GOT3 (cell line): ENCODE results near the gene ZNF283.

Source experiments
- DNase-seq: peaks from one replicate; lab custom pipeline; 2025; ENCODE audit warnings: mixed read lengths; lab: John Stamatoyannopoulos, UW

ZNF283 gene

DNA sequence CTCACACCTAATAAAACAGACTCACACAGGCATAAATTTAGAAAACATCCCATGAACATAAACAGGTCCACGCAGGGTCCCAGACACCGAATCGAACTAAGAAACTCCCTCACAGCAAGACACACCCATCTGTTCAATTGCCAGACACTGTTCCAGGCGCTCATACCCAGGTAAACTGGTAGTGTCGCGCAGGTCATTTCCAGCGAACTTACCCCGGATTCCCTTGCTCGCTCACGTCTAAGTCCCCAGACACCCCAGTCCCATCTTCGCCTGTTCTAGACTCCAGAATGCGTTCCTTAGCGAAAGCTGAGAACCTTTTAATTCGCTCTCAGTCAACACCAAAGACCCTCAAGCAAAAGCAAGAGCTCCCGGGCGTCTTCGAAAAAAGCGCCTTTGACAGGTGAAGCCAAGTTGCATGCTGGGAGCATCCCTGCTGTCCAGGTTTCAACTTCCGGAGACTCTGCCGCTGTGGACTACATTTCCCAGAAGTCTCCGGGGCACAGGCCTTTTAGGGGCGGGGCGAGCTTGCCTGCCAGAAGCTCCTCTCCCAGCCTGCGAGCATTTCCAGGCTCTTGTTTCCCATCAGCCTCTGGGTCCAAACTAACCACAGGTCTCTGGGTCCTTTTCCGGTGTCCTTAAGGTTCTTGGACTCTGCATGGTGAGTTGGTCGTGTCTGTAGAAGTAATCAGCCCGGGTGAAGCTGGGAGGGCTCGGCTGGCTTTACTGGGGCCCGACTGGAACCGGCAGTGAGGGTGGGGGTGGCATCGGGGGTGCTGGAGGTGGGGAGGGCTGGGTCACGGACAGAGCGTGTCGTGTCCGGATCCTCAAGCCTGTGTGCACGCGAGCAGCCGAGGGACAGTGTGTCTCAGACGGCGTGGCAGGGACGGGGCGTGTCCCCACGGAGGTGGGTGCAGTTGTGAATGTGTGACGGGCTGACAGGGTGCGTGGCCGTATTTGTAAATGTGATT is at the start of gene ZNF283:
TSS of gene ZNF283 (plus strand) at position 535 of the 968 bp plus-strand sequence. CDS start 6,184 bp downstream, outside the sequence.
- peak; percentile 11 for DNase-seq

DNA sequence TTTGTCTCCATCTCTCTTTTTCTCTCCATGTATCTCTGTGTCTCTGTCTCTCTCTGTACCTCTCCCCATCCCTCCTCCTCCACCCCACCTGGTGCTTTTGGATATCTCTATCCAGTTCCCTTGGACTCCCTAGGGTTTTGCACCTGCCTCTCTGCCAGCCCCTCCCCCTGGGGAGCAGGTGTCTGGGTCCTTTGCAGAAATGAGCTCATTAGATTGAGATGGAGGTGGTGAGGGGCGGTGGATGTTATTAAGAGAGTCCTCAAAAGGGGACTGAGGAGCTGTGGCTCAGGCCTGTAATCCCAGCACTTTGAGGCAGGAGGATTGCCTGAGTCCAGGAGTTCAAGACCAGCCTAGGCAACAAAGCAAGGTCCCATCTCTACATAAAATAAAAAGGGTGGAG is 48.5 kb upstream of the ZNF283 start:
- no peak for DNase-seq

DNA sequence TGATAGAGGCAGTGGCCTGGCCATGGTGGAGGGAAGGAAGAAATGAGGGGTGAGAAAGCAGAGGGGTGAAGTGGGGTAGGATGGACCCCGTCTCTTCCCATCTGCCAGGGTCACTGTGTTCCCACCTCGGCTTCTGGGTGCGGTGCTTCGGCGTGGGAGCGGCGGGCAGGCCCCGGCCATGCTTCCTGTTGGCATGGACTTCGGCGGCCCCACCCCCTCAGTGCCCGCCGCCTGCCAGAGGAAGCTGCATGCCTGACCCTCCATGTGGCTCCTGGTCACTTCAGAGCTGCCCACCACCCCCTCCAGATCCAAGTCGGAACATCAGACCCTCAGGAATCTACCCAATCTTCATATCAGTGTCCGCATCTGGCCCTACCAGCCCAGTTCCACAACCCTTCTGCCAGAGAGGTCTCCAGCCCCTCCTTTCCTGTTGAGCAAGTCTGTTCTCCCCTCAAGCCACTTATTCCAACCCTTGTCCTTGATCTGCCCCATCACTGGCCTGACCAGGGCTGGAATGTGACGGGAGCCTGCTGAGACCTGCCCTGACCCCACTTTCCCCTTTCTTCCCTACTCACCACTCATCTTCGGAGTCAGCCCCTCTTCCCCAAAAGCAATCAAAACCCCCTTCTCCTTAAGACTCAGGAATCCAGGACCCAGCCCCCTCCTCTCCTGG is 47.8 kb upstream of the ZNF283 start:
- no peak for DNase-seq

DNA sequence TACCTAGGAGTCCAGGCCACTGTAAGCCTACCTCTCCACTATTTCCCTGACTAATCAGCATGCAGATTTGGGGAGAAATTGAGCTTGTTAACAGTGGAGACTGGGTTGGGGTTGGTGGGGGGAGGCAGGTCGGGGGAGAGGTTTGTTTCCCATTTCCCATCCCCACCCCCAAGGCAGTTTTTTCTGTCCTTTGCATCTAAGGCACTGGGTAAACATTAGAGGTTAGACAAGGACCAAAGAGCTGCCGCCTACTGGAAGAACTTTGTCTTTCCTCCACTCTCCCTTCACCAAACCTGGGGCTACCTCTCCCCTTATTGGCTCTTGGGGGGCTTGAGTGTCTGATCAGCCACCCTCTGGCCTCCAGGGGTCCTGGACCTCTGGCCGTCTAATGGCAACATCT is 47.3 kb upstream of the ZNF283 start:
- DNase-seq, result no peak

DNA sequence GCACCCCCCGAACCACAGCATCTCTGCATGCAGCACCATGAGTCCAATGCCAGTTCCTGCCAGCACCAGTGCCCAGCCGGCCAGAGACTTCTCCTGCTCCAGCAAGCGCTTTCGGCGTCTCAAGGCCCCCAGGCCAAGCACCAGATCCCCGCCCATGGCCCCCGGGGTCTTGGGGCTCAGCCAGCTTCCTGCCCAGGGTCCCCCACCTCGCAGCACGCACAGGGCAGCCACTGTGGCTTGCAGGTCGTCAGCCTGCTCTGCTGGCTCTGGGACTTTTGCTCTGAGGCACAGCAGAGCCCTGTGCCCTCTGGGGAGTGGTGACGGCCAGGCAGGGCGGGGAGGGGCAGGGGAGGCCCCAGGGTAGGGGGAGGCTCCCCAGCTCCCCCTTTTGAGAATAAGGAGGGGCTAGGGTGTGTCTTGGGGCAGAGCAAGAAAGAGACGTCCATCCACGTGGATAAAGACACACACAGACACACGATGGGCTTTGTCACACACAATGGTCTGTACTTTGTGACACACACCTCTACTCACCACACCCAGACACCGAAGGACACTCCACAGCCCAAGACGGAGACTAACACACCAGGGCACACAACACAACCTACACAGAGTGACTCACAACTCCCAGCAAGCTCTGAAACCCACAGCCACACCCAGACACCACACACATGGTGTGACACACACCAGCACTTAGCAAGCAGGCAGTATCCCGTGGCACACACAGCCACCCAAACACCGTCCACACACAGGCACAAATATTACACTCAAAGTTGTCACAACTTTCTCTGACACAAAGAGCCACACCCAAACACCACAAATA is 46.2 kb upstream of the ZNF283 start, which contains the start of gene KCNN4:
TSS of gene KCNN4 (minus strand) at position 268 of the 820 bp plus-strand sequence. CDS start at position 156, 112 bp downstream.
- DNase-seq, result no peak

DNA sequence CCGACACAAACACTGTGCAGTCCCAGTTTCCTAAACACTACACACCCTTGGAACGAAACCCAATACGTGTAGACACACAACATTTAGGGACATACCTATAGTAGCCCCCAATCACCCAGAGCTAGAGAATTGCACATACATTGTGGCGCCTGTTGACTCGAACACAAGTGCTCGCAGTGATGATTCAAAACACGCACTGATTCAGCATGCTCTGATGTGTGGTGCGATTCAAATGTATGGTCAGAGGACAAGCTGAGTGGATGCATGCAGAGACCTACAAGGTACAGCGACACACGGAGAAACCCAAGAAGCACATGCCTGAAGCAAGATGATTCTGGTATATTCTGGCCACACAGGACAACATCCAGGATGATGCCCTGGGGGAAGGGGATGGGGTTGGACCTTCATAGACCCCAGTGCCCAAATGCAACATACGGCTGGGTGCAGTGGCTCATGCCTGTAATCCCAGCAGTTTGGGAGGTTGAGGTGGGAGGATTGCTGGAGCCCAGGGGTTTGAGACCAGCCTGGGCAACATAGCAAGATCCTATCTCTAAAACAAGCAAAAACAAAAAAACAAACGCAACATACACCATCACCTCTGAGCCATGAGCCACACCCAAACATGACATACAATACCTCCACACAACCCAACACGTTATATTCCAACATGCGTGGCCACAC is 45.4 kb upstream of the ZNF283 start:
- no peak for DNase-seq

DNA sequence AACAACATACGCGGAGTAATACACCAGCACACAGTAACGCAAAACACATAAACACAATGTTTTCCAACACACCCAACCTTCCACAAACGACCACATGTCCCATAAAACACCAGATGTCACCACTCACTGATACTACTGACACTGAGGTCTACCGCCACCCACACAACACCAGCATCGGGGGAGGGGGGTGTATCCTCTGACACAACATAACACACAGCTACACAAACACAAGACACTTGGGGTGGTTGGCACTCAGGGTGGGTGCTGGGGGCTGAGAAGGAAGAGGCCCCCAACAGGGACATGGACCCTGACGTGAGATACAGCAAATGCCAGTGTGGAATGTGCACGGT is 44.8 kb upstream of the ZNF283 start:
- no peak for DNase-seq

DNA sequence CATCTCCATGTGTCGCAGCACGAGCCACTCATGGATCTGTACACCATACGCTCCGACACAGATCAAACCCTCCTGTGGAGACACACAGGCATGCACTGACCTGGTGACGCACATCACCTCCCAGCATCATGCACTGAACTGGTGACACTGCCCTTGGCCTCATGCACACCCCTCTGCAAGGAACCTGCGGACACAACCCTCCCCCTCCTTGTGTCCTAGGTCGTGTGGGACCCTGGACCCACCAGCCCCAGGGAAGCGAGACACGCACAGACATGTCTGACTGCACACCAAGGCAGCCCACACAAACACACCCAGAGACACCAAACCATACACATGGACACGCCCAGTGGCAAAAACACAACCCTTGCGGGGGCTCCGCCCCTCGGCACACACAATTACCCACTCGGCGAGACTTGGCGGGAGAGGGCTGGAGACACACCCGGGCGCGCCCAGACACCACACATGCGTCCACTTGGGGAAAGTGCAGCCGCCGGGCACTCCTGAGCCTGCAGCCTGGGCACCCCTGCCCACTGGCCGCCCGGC is 44.4 kb upstream of the ZNF283 start:
- no peak for DNase-seq

DNA sequence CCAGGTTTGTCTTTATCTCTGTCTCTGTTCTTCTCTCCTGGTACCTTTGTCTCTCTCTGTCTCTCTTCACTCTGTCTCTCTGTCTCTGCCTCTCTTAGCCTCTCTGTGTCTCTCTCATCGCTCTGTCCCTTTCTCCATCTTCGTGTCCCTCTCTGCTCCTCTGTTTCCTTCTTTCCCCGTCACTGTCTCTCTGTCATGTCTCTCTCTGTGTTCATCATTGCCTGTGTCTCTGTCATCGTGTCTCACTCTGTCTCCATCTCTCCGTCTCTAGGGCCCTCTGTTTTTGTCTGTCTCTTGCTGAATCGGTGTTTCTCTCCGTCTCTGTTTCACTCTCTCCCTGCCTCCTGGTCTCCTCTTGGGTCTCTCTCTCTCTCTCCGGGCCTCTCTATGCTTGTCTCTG is 43.5 kb upstream of the ZNF283 start:
- DNase-seq, result no peak

DNA sequence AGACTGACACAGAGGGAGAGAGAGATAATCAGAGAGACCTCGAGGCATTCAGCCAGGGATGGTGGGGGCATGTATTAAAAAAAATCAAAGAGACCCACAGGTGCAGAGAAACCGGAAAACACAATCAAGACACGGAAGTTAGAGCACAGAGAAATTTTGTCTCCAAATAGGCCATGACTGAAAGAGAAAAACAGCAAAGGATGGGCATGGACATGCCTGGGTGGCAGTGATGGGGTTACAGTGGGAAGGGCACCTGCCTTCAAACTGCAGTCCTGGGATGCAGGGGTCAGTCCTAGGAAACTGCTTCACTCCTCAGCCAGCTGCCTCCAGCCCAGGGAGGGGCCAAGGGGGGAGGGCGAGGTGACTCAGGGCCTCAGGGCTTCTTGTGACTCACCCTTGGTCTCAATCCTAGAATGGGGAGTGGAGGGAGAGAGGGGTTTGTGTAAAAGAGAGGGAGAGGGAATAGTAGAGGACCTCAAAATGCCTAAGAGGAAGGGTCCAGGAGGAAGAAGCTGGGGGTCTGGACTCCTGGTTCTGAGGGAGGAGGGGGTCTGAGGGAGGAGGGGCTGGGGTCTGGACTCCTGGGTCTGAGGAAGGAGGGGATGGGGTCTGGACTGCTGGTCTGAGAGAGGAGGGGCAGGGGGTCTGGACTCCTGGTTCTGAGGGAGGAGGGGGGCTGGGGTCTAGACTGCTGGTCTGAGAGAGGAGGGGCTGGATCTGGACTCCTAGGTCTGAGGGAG is 42.7 kb upstream of the ZNF283 start:
- peak; percentile 19 for DNase-seq

DNA sequence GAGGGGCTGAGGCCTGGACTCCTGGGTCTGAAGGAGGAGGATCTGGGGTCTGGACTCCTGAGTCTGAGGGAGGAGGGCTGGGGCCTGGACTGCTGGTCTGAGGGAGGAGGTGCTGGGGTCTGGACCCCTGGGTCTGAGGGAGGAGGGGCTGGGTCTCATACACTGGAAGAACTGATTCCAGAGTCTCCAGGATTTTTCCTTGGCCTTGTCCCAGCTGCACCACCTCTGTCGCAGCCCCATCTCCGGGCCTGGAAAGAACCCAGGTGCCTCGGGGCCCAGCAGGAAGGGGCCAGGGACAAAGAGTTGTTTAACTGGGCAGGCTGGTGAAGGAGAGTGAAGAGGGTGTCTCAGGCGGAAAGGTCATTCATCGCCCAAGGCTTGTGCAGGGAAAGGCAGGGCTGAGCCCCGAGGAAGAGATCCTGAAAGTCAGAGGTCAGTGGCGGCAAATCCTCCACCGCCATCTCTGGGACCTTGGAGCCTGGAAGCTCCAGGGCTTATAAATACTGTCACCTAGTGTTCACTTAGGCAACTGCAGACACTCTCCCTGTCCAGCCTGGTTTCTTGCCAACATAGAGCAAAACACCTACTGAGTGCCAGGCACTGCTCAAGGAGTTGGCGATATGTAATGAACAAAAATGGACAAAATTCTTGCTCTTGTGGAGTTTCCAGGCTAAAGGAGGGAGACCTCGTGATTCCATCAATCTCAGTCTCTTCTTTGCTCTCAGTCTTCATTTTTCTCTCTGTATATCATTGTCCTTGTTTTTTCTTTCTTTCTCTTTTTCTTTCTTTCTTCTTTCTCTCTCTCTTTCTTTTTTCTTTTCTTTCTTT is 41.9 kb upstream of the ZNF283 start:
- DNase-seq, result peak; percentile 27

DNA sequence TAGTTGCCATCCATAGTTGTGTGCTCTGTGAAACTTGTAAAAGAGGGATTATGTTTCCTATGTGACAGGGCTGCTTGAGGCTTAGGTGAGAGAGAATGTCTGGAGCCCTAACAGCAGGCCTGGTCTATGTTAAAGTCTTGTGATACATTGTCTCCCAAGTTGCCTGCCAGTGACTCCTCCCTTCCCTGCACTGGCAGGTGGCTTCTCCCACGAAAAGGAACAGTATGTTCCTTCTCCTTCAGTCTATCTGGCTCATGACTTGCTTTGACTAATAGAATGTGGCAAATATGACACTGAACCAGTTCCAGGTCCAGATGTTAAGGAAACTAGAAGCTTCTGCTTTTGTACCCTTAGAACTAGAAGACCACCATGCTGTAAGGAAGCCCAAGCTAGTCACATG is 40.5 kb upstream of the ZNF283 start:
- no peak for DNase-seq

DNA sequence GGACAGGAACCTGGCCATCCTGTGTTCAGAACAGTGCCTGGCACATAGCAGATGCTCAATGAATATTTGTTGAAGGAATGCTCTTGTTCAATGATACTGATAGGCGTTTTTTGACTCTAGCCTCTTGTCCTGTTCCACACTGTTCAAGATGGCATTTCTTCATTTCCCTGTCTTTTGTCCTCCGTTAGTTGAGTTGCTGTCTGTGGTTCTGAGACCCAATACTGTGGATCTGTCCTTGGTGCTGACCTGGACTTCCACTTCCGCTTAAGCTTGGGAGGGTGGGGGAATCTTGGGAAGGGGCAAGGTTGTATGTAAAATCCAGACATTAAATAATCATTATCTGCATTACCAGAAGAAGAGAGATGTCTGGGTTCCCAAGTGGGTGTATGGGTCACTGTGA is 38.1 kb upstream of the ZNF283 start:
- no peak for DNase-seq

DNA sequence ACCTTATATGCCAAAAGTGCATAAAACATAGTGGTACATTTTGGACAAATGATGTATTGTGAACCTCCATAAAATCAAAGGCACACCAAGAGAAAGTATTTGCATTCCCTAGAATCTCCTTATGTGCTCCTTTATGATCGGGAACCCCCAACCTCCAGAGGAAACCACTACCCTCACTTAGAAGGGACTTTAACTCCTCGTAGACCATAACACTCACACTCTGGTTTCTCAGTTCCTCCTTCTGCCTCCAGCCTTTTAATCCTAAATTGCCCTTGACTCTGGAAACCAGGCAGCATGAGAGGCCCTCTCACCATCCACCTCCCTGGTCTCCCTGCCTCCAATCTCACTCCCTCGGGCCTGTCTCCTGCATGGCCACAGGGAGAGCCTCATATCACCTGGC is 36.5 kb upstream of the ZNF283 start:
- DNase-seq, result no peak

DNA sequence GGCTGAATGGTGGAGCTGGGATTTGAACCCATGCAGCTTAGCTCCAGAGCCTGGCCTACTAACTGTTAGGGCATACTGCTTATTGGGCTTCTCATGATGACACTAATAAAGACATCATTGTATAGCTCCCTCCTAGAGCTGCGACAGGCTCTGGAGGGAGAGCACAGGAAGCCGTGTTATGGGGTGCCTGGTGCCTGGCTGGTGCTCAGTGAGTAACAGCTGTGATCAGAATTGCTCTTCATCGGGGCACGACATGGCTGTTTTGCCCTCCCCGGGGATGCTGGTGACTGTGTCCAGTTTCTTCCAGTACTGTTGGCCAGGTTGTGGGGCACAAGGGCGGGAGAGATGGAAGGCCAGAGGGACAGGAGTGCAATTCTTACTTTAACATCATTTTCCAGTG is 30.0 kb upstream of the ZNF283 start:
- DNase-seq, result no peak

DNA sequence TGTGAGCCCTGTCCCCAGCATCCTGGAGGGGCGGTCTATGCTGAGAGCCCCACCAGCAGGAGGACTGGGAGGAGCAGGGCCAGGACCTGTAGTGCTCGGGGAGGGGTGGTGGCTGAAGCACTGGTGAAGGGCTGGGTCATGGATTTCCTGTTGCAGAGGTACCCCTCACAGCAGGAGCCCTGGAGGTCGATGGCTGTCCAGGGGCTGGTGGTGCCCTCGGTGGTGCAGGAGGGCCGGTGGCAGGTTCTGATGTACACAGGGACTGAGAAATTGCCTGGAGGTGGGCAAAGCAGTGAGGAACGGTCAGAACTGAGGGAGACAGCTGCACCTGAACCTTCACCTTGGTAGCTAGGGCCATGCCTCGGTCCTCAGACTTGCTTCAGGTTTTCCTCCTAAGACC is 29.6 kb upstream of the ZNF283 start:
- no peak for DNase-seq

DNA sequence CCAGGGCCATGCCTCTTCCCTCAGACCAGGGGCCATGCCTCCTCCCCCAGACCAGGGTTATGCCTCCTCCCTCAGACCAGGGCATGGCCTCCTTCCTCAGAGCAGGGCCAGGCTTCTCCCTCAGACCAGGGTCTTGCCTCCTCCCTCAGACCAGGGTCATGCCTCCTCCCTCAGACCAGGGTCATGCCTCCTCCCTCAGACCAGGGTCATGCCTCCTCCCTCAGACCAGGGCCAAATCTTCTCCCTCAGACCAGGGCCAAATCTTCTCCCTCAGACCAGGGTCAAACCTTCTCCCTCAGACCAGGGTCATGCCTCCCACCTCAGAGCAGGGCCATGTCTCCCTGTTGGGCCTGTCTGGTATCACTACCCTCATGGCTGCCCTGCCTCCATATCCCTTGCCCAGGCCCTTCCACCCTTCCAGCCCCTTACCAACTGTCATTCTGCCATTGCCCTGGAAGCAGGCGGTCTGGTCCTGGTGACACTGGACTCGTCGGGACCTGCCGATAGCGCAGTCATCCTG is 29.0 kb upstream of the ZNF283 start:
- no peak for DNase-seq

DNA sequence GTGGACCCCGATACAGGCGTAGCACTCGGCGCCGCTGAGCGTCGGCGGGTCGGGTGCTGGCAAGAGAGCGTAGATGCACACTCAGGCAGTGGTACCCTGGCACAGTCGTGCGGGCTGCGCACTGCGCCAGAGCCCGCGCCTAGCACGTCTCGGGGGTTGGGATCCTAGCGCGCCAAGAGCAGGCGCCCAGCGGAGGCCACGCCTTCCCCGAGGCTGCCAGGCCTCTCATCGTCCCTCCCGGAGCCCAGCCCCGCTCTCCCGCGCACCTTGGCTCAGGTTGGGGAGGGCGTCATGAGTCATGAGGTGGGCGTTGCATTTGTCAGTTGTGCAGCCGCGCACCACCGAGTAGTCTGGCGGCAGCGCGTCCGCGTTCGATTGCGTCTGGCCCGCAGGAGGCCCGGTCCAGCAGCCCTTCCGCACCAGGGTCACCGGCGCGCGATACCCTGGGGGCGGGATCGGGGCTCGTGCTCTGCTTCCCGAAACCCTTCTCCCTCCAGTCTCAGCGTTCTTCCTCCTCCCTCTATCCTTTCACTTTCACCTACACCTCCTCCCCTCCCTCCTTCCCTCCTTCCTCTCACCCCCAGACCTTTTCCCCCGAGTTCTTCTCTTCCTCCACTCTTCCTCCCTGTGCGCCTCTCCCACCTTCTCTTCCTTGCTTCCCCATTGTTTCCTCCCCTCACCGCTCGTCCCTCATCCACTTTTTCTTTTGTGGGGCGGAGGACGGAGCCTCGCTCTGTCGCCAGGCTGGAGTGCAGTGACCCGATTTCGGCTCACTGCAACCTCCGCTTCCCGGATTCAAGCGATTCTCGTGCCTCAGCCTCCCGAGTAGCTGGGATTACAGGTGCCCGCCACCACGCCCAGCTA is 28.3 kb upstream of the ZNF283 start:
- no peak for DNase-seq
